Astrocyte (in vitro differentiated cells and primary cell): ENCODE results near the gene DGKH. TPM values are rescaled to one million over a fixed set of nuclear protein-coding genes. Genes with fewer than 3 reads are reported as not detected.

ENCODE experiments used
- DNase-seq: peaks from one replicate; pipeline ENCODE4 v3.0.0-alpha.2; 2010; ENCODE audit warnings: low read depth
- FAIRE-seq: peaks from 2 replicates; lab custom pipeline; 2011; peaks lifted over from hg19 to GRCh38; lab: Jason Lieb, UNC
- H2AFZ ChIP-seq: 2 replicates; pipeline ENCODE4 v1.6.0; 2012; ENCODE audit warnings: low read depth, low read length, inconsistent platforms
- H3K27ac ChIP-seq: 2 replicates; pipeline ENCODE4 v1.5.1; 2011; ENCODE audit warnings: low read depth, low read length, inconsistent platforms
- H3K27me3 ChIP-seq: 2 replicates; pipeline ENCODE4 v1.6.0; 2011; ENCODE audit warnings: low read length, inconsistent platforms; ENCODE audit not compliant: insufficient read depth
- H3K36me3 ChIP-seq: 2 replicates; pipeline ENCODE4 v1.5.1; 2011; ENCODE audit warnings: low read length, inconsistent platforms; ENCODE audit not compliant: insufficient read depth
- H3K4me1 ChIP-seq: 2 replicates; pipeline ENCODE4 v1.5.1; 2011; ENCODE audit warnings: low read length, inconsistent platforms; ENCODE audit not compliant: insufficient read depth
- H3K4me2 ChIP-seq: 2 replicates; pipeline ENCODE4 v1.6.0; 2012; ENCODE audit warnings: low read length, inconsistent platforms
- H3K4me3 ChIP-seq: 2 replicates; pipeline ENCODE4 v1.5.1; 2011; ENCODE audit warnings: low read depth, mild to moderate bottlenecking, low read length, inconsistent platforms; ENCODE audit not compliant: insufficient read depth
- H3K79me2 ChIP-seq: 2 replicates; pipeline ENCODE4 v1.6.0; 2012; ENCODE audit warnings: mild to moderate bottlenecking, low read length, inconsistent platforms; ENCODE audit not compliant: insufficient read depth
- H3K9ac ChIP-seq: 2 replicates; pipeline ENCODE4 v1.6.0; 2012; ENCODE audit warnings: mild to moderate bottlenecking, low read length, inconsistent platforms
- H3K9me3 ChIP-seq: 2 replicates; pipeline ENCODE4 v1.5.1; 2012; ENCODE audit warnings: low read depth, mild to moderate bottlenecking, low read length, inconsistent platforms; ENCODE audit not compliant: insufficient read depth
- H4K20me1 ChIP-seq: 2 replicates; pipeline ENCODE4 v1.6.0; 2012; ENCODE audit warnings: low read length, inconsistent platforms; ENCODE audit not compliant: insufficient read depth
- H3K27ac Mint-ChIP-seq: one replicate; pipeline ENCODE4 v1.8.0; 2021; ENCODE audit warnings: mild to moderate bottlenecking, mixed read lengths; ENCODE audit not compliant: unreplicated experiment
- H3K27me3 Mint-ChIP-seq: one replicate; pipeline ENCODE4 v1.8.0; 2021; ENCODE audit warnings: low read depth, mixed read lengths; ENCODE audit not compliant: unreplicated experiment
- H3K36me3 Mint-ChIP-seq: one replicate; pipeline ENCODE4 v1.8.0; 2021; ENCODE audit warnings: low read depth, mixed read lengths; ENCODE audit not compliant: unreplicated experiment
- H3K4me1 Mint-ChIP-seq: one replicate; pipeline ENCODE4 v1.8.0; 2021; ENCODE audit warnings: low read depth, mixed read lengths; ENCODE audit not compliant: unreplicated experiment
- H3K4me3 Mint-ChIP-seq: one replicate; pipeline ENCODE4 v1.8.0; 2021; ENCODE audit warnings: mild to moderate bottlenecking, moderate library complexity, mixed read lengths; ENCODE audit not compliant: unreplicated experiment
- H3K9me3 Mint-ChIP-seq: one replicate; pipeline ENCODE4 v1.8.0; 2021; ENCODE audit warnings: mild to moderate bottlenecking, mixed read lengths; ENCODE audit not compliant: unreplicated experiment
- CTCF ChIP-seq: IDR thresholded peaks from 2 replicates; pipeline ENCODE4 v1.5.1; 2011; ENCODE audit warnings: low read depth, mild to moderate bottlenecking, inconsistent platforms, low read length, moderate library complexity; ENCODE audit not compliant: insufficient read depth
- EZH2 ChIP-seq: IDR thresholded peaks from 2 replicates; pipeline ENCODE4 v1.6.1; 2012; ENCODE audit warnings: mild to moderate bottlenecking, low read length, inconsistent platforms; ENCODE audit not compliant: insufficient read depth
- total RNA-seq: library from RNA; stranded (reverse); gene quantifications from 2 replicates; pipeline ENCODE4 v1.2.1, GENCODE V29; 2021

DGKH gene
- total RNA-seq, 1 donor from 2014 or later = 16.4 TPM

- Histone ChIP-seq H3K36me3 (peaks cover 9% of the 10 kb centered on the region), H3K9ac (no peak overlapping the region), H2AFZ (no peak overlapping the region), H3K4me2 (no peak overlapping the region), H3K9me3 (no peaks in the 10 kb centered on the region), H3K79me2 (no peaks in the 10 kb centered on the region), H3K4me3 (no peak overlapping the region), H4K20me1 (peaks cover 5% of the 10 kb centered on the region), H3K27ac (no peak overlapping the region), H3K4me1 (no peaks in the 10 kb centered on the region), H3K27me3 (no peaks in the 10 kb centered on the region)
- H3K36me3 Mint-ChIP-seq = peaks cover 19% of the 10 kb centered on the region
- H3K9me3 Mint-ChIP-seq = no peaks in the 10 kb centered on the region
- no peak for TF ChIP-seq CTCF
- no peak for TF ChIP-seq EZH2
- no peak overlapping the region for H3K4me3 Mint-ChIP-seq
- peaks cover 3% of the 10 kb centered on the region for H3K4me1 Mint-ChIP-seq
- no peak for DNase-seq
- H3K27ac Mint-ChIP-seq = no peak overlapping the region
- H3K27me3 Mint-ChIP-seq = no peaks in the 10 kb centered on the region
- FAIRE-seq = no peak
These were observed 121.6 kb downstream of the DGKH start for GRCh38 chr13:42170029-42170428.

GRCh38 chr13:42173789-42174343 lies 125.4 kb downstream of the DGKH start:
- no peak for DNase-seq
- H3K9ac ChIP-seq = no peak overlapping the region
- H3K4me3 ChIP-seq = no peak overlapping the region
- H3K4me3 Mint-ChIP-seq = no peak overlapping the region
- H3K79me2 ChIP-seq = no peaks in the 10 kb centered on the region
- H3K27me3 ChIP-seq = no peaks in the 10 kb centered on the region
- peaks cover 6% of the 10 kb centered on the region for H3K4me1 Mint-ChIP-seq
- H3K36me3 ChIP-seq = peaks cover 6% of the 10 kb centered on the region
- H3K27ac ChIP-seq = no peak overlapping the region
- H4K20me1 ChIP-seq = peaks cover 5% of the 10 kb centered on the region
- H2AFZ ChIP-seq = no peak overlapping the region
- no peaks in the 10 kb centered on the region for H3K4me1 ChIP-seq
- no peak overlapping the region for H3K27ac Mint-ChIP-seq
- no peak for FAIRE-seq
- no peaks in the 10 kb centered on the region for H3K9me3 Mint-ChIP-seq
- no peaks in the 10 kb centered on the region for H3K9me3 ChIP-seq
- H3K36me3 Mint-ChIP-seq = peaks cover 14% of the 10 kb centered on the region
- no peak overlapping the region for H3K4me2 ChIP-seq
- no peaks in the 10 kb centered on the region for H3K27me3 Mint-ChIP-seq
- TF ChIP-seq EZH2 = no peak
- no peak for TF ChIP-seq CTCF

GRCh38 chr13:42174344-42175162 lies 126.1 kb downstream of the DGKH start:
- FAIRE-seq = no peak
- no peak overlapping the region for H3K4me3 Mint-ChIP-seq
- TF ChIP-seq EZH2 (no peak), CTCF (no peak)
- peaks cover 10% of the 10 kb centered on the region for H3K36me3 Mint-ChIP-seq
- H3K27ac Mint-ChIP-seq = no peak overlapping the region
- no peak overlapping the region for H3K27ac ChIP-seq
- H3K4me3 ChIP-seq = no peak overlapping the region
- H3K9me3 Mint-ChIP-seq = no peaks in the 10 kb centered on the region
- no peak overlapping the region for H3K9ac ChIP-seq
- H3K4me1 Mint-ChIP-seq = peaks cover 6% of the 10 kb centered on the region
- H2AFZ ChIP-seq = no peak overlapping the region
- no peaks in the 10 kb centered on the region for H3K9me3 ChIP-seq
- no peaks in the 10 kb centered on the region for H3K27me3 ChIP-seq
- peaks cover 5% of the 10 kb centered on the region for H4K20me1 ChIP-seq
- DNase-seq = peak; percentile 56
- H3K4me1 ChIP-seq = no peaks in the 10 kb centered on the region
- no peak overlapping the region for H3K4me2 ChIP-seq
- no peaks in the 10 kb centered on the region for H3K27me3 Mint-ChIP-seq
- peaks cover 6% of the 10 kb centered on the region for H3K36me3 ChIP-seq
- no peaks in the 10 kb centered on the region for H3K79me2 ChIP-seq
